GM12878 (cell line): Measurements from ENCODE around the gene DTNA. TPM values are rescaled to one million over a fixed set of nuclear protein-coding genes. Genes with fewer than 3 reads are reported as not detected.

ENCODE experiments used
- ATAC-seq: fragments of 200-7000 bp; cut with Tn5 transposase; 3 replicates; pipeline ENCODE4 v1.9.1; 2020; ENCODE audit warnings: mild to moderate bottlenecking, moderate library complexity
- BruUV-seq: library from RNA; stranded (reverse); fragments of 400-500 nt; replicated peaks from 2 replicates; lab custom pipeline; 2021; lab: Mats Ljungman, UMichigan
- CTCF ChIA-PET: fragments of 300-600 bp; sonication (Branson Sonifier 250); formaldehyde crosslinking; extraction: SDS; loops from one replicate; lab custom pipeline; 2021; ENCODE audit warnings: inconsistent platforms; lab: Yijun Ruan, JAX
- POLR2A ChIA-PET: fragments of 350-600 bp; formaldehyde crosslinking; extraction: SDS; loops from one replicate; lab custom pipeline; 2021; ENCODE audit warnings: inconsistent platforms; lab: Charles Lee
- RAD21 ChIA-PET: fragments of 300-600 bp; sonication (Branson Sonifier 250); formaldehyde crosslinking; loops from one replicate; lab custom pipeline; 2023; ENCODE audit warnings: antibody characterized with exemption; ENCODE audit not compliant: unreplicated experiment; lab: Charles Lee
- SMC1A ChIA-PET: fragments of 300-600 bp; sonication (Branson Sonifier 250); formaldehyde crosslinking; loops from one replicate; lab custom pipeline; 2023; ENCODE audit not compliant: unreplicated experiment, uncharacterized antibody; lab: Charles Lee
- DNase-seq: peaks from one replicate; pipeline ENCODE4 v3.0.0-alpha.2; 2011; ENCODE audit warnings: low read depth, low spot score
- FAIRE-seq: peaks from 3 replicates; lab custom pipeline; 2011; peaks lifted over from hg19 to GRCh38; lab: Jason Lieb, UNC
- H2AFZ ChIP-seq: 2 replicates; pipeline ENCODE4 v1.6.0; 2011; ENCODE audit warnings: low read depth, low read length, control low read depth; ENCODE audit not compliant: control insufficient read depth
- H3K27ac ChIP-seq: 2 replicates; pipeline ENCODE4 v1.5.1; 2011; ENCODE audit warnings: control low read depth; ENCODE audit not compliant: control insufficient read depth, insufficient read depth
- H3K27me3 ChIP-seq, 2 experiments: replicated peaks in 1 of 2; 2 replicates each; pipeline versions ENCODE4 v1.6.0 to v1.6.1; 2011; ENCODE audit warnings: low read length in 1 of 2; ENCODE audit not compliant: control insufficient read depth in 2 of 2, insufficient read depth in 2 of 2
- H3K36me3 ChIP-seq, 2 experiments: 2 replicates each; pipeline ENCODE4 v1.5.1; 2011; ENCODE audit warnings: low read length in 1 of 2; ENCODE audit not compliant: control insufficient read depth in 2 of 2, insufficient read depth in 2 of 2
- H3K4me1 ChIP-seq: 2 replicates; pipeline ENCODE4 v1.6.1; 2011; ENCODE audit warnings: mild to moderate bottlenecking, low read length, moderate library complexity, mixed read lengths; ENCODE audit not compliant: control insufficient read depth, insufficient read depth
- H3K4me2 ChIP-seq: 2 replicates; pipeline ENCODE4 v1.6.0; 2011; ENCODE audit warnings: control low read depth; ENCODE audit not compliant: control insufficient read depth, insufficient read depth
- H3K4me3 ChIP-seq: fragments of 200-600 bp; sonication (generic); 2 replicates; pipeline ENCODE4 v1.5.1; 2016
- H3K79me2 ChIP-seq: 2 replicates; pipeline ENCODE4 v1.6.0; 2011; ENCODE audit warnings: low read length; ENCODE audit not compliant: control insufficient read depth, insufficient read depth
- H3K9ac ChIP-seq: 2 replicates; pipeline ENCODE4 v1.8.0; 2011; ENCODE audit warnings: low read length, control low read depth, mixed read lengths; ENCODE audit not compliant: control insufficient read depth, insufficient read depth
- H3K9me3 ChIP-seq: replicated peaks from 3 replicates; pipeline ENCODE4 v1.5.1; 2011; ENCODE audit warnings: mild to moderate bottlenecking, low read length; ENCODE audit not compliant: control insufficient read depth, insufficient read depth
- H4K20me1 ChIP-seq: 2 replicates; pipeline ENCODE4 v1.6.0; 2011; ENCODE audit not compliant: control insufficient read depth, insufficient read depth
- BACH1 ChIP-seq: fragments of 450-650 bp; IDR thresholded peaks from 2 replicates; pipeline ENCODE4 v1.6.1; 2017; ENCODE audit warnings: mild to moderate bottlenecking, borderline replicate concordance
- EED ChIP-seq: sonication (generic); IDR thresholded peaks from 2 replicates; pipeline ENCODE4 v1.6.1; 2016; ENCODE audit warnings: antibody characterized with exemption, low read depth
- ELK1 ChIP-seq: IDR thresholded peaks from 2 replicates; pipeline ENCODE4 v1.6.1; 2012; ENCODE audit warnings: low read depth, low read length, improper control_type of control experiment
- IKZF2 ChIP-seq, 2 experiments: fragments of 450-650 bp; IDR thresholded peaks; 2 replicates each; pipeline ENCODE4 v1.6.1; 2017; ENCODE audit warnings: mild to moderate bottlenecking in 2 of 2, moderate library complexity in 2 of 2
- MTA2 ChIP-seq: fragments of 450-650 bp; IDR thresholded peaks from 2 replicates; pipeline ENCODE4 v1.6.1; 2016; ENCODE audit warnings: low read depth, mild to moderate bottlenecking, moderate library complexity
- PAX8 ChIP-seq: fragments of 450-650 bp; IDR thresholded peaks from 2 replicates; pipeline ENCODE4 v1.6.1; 2017; ENCODE audit warnings: mild to moderate bottlenecking, moderate library complexity
- PML ChIP-seq: IDR thresholded peaks from 2 replicates; pipeline ENCODE4 v1.6.1; 2012; ENCODE audit warnings: low read length, inconsistent platforms
- REST ChIP-seq: IDR thresholded peaks from 2 replicates; pipeline ENCODE4 v1.6.1; 2012; ENCODE audit warnings: mild to moderate bottlenecking, low read depth, low read length
- TCF12 ChIP-seq: IDR thresholded peaks from 2 replicates; pipeline ENCODE4 v1.6.1; 2011; ENCODE audit warnings: low read depth, mild to moderate bottlenecking, low read length
- ZBTB11 ChIP-seq: fragments of 450-650 bp; formaldehyde crosslinking; IDR thresholded peaks from 2 replicates; pipeline ENCODE4 v1.5.0; 2022; ENCODE audit warnings: mild to moderate bottlenecking, missing genetic modification characterization
- ZNF24 ChIP-seq: fragments of 450-650 bp; IDR thresholded peaks from 2 replicates; pipeline ENCODE4 v1.6.1; 2017; ENCODE audit warnings: antibody characterized with exemption, mild to moderate bottlenecking
- ZNF384 ChIP-seq: IDR thresholded peaks from 2 replicates; pipeline ENCODE4 v1.6.1; 2012; ENCODE audit warnings: low read depth, mild to moderate bottlenecking, low read length, improper control_type of control experiment, borderline replicate concordance
- WGBS: methylation state at CpG from one replicate; pipeline ENCODE4 v1.1.6; 2016; ENCODE audit warnings: low lambda C conversion rate; ENCODE audit not compliant: insufficient replicate concordance, insufficient coverage; ENCODE audit errors: missing lambda C conversion rate; 5-methylcytosine and 5-hydroxymethylcytosine counted together
- in situ Hi-C: fragments of 300-500 bp; cut with MboI; formaldehyde crosslinking; loops from 9 replicates; pipeline ENCODE4 v1.14.3; 2018; ENCODE audit warnings: mixed read lengths
- intact Hi-C: fragments of 100-400 bp; cut with micrococcal nuclease; formaldehyde crosslinking; loops from one replicate; pipeline ENCODE4 v1.14.2; 2022; ENCODE audit not compliant: unreplicated experiment
- polyA plus RNA-seq, 11 experiments: library from polyadenylated mRNA; depleted of rRNA in 4 of 11; unstranded in 6 of 11; stranded (reverse) in 5 of 11; fragments of >200 nt; fragmentation: Nextera tagmentation in 4 of 11; fragmentation: Illumina TruSeq in 1 of 11; extraction: Ambion mirVana in 4 of 11; extraction: Trizol in 1 of 11; gene quantifications; 1 replicate in 1 of 11; 2 replicates in 10 of 11; pipeline versions ENCODE4 v1.2.1 to v1.2.3, GENCODE V29; 2011 to 2016; ENCODE audit warnings: inconsistent platforms in 2 of 11, missing spikeins in 2 of 11, low read depth in 1 of 11
- total RNA-seq, 4 experiments: library from RNA; depleted of rRNA in 3 of 4; stranded (reverse); fragments of >200 nt in 3 of 4; fragmentation: Illumina TruSeq in 1 of 4; extraction: Trizol in 1 of 4; gene quantifications; 2 replicates each; pipeline versions ENCODE4 v1.2.1 to v1.2.3, GENCODE V29; 2013 to 2021

The DTNA gene
- total and polyA plus RNA-seq, 10 of the 15 experiments (the other 5 are each of a cell fraction or from before 2014, with no cell fraction given) = 0.26 to 8.6 (median 0.53) TPM

GRCh38 chr18:34796035-34796657 is 86.0 kb downstream of the DTNA start:
- Histone ChIP-seq H3K27ac (no peak overlapping the region), H3K36me3 (no peaks in the 10 kb centered on the region), H4K20me1 (no peaks in the 10 kb centered on the region), H3K9ac (no peak overlapping the region), H3K4me3 (no peak overlapping the region), H3K27me3 (no peaks in the 10 kb centered on the region), H3K4me2 (no peak overlapping the region), H2AFZ (no peak overlapping the region), H3K4me1 (no peaks in the 10 kb centered on the region), H3K79me2 (no peaks in the 10 kb centered on the region), H3K9me3 (no peaks in the 10 kb centered on the region)
- ChIA-PET CTCF (interaction anchor here (0.7 to 1.7 kb wide), 3 partner anchors 33 to 673 kb away, joined by 3 to 8 read pairs (median 4); no protein-coding TSS in a partner anchor), SMC1A (interaction anchor here (0.7 to 1.3 kb wide), 3 partner anchors 37 to 150 kb away, joined by 3 to 4 read pairs (median 3); no protein-coding TSS in a partner anchor), POLR2A (no interaction called here), RAD21 (interaction anchor here (1.9 kb wide), 1 partner anchor 135 kb away, joined by 7 read pairs; no protein-coding TSS in a partner anchor)
- in situ Hi-C loops = loop anchor here (10.0 to 25.0 kb wide), 2 partner anchors 131 to 959 kb away; no protein-coding TSS in a partner anchor
- BruUV-seq = no TSS peak
- DNase-seq (no peak), FAIRE-seq (no peak), ATAC-seq (no peak)
- TF ChIP-seq ZBTB11 (CRISPR knock-in tag) (no peak), IKZF2 (IDR thresholded peaks at IDR 0.05) (no peak), REST (no peak), ELK1 (no peak), BACH1 (no peak), ZNF384 (no peak), EED (no peak), MTA2 (no peak), PML (no peak), ZNF24 (no peak), PAX8 (no peak), TCF12 (no peak)
- 21% methylated on average over 7 of the region's 7 CpGs for WGBS
- intact Hi-C loops = no loop called here
